ENCODE measurements around the gene KIF26B. TPM values are rescaled to one million over a fixed set of nuclear protein-coding genes. Genes with fewer than 3 reads are reported as not detected.

The KIF26B gene
- total and polyA plus RNA-seq, 2 experiments from 2014 or later, result 0.03 to 0.76 TPM

DNA sequence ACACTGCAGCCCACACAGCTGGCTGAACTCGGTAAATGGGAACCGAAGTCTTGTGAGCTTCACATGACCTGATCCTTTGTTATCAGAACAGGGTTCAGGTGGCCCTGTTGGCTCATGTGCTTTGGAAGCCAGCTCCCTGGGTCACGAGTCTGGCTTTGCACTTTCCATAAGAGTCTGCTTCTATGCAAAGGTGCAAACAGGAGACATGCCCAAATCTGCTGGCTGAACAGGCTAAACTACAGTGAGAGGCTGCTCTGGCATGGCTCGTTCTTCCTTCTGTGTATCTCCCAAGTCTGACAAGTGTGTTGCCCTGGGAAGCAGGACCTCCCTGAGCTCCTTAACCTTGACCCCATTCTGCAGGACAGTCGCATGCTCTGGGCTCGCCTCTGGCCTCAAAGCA lies 549.6 kb downstream of the KIF26B start:
- no peak for TF ChIP-seq CREB1 (CRISPR knock-in tag; IDR thresholded peaks at IDR 0.05; ENCODE audit: low read depth)
- no peak for TF ChIP-seq EZH2phosphoT487 (IDR thresholded peaks at IDR 0.05; ENCODE audit: unreplicated experiment)
- no peak for TF ChIP-seq STAT1 (IDR thresholded peaks at IDR 0.05; ENCODE audit: unreplicated experiment)
- no peak for TF ChIP-seq NANOG (IDR thresholded peaks at IDR 0.05; ENCODE audit: borderline replicate concordance)
- Histone ChIP-seq H3K4me2 (no peak overlapping the region), H3K4me3 (no peak overlapping the region), H3K4me1 (ENCODE audit: insufficient read depth) (no peaks in the 10 kb centered on the region), H2AFZ (no peak overlapping the region), H3K27me3 (ENCODE audit: insufficient read depth) (no peaks in the 10 kb centered on the region), H3K27ac (ENCODE audit: low read depth) (no peak overlapping the region), H3K9me2 (ENCODE audit: insufficient read depth) (0 out of 2 replicates have a peak, but pooled peaks cover 4% of the 10 kb centered on the region), H3K79me2 (replicated peaks; ENCODE audit: insufficient read depth) (no peaks in the 10 kb centered on the region), H3K36me3 (ENCODE audit: insufficient read depth) (no peaks in the 10 kb centered on the region), H4K20me1 (replicated peaks; ENCODE audit: insufficient read depth) (no peaks in the 10 kb centered on the region), H3F3A (replicated peaks; ENCODE audit: low read depth) (no peaks in the 10 kb centered on the region)
- peaks cover 3% of the 10 kb centered on the region; the same call in 1 of the 3 replicates for H3K9me3 Mint-ChIP-seq
- ATAC-seq (no peak), DNase-seq (ENCODE audit: low spot score) (no peak)
- no peaks in the 10 kb centered on the region for H3K36me3 Mint-ChIP-seq (ENCODE audit: low read depth)
- no peak overlapping the region for H3K27ac Mint-ChIP-seq
- no peaks in the 10 kb centered on the region for H3K27me3 Mint-ChIP-seq (ENCODE audit: insufficient read depth, low read depth, poor library complexity)
- H3K4me3 Mint-ChIP-seq, result no peak overlapping the region
- peaks cover 10% of the 10 kb centered on the region for H3K4me1 Mint-ChIP-seq

DNA sequence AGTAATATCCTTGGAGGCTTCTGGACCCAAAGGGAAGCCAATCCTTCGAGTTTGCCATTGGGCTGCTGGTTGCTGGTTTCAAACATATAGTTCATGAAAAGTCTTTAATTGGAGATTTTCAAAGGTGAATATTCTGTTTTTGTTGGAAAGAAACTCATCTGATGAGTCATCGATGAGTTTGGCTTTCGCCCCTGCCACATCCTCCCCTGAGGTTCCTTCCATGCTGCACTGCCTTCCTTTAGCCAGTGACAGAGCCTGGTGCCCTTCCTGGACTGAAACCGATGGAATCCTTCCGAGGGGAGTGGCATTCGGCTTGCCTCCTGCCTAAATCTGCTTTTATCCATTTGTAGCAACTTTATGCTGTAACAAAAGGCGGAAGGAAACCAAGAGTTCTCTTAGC lies 550.0 kb downstream of the KIF26B start:
- H3K27ac ChIP-seq (ENCODE audit: low read depth), result no peak overlapping the region
- Mint-ChIP-seq H3K4me1 (peaks cover 10% of the 10 kb centered on the region), H3K27me3 (ENCODE audit: insufficient read depth, low read depth, poor library complexity) (no peaks in the 10 kb centered on the region), H3K27ac (no peak overlapping the region), H3K36me3 (ENCODE audit: low read depth) (no peaks in the 10 kb centered on the region), H3K9me3 (peaks cover 3% of the 10 kb centered on the region; the same call in 1 of the 3 replicates), H3K4me3 (no peak overlapping the region)
- no peaks in the 10 kb centered on the region for H3K79me2 ChIP-seq (replicated peaks; ENCODE audit: insufficient read depth)
- no peak overlapping the region for H3K4me2 ChIP-seq
- no peaks in the 10 kb centered on the region for H3K4me1 ChIP-seq (ENCODE audit: insufficient read depth)
- H4K20me1 ChIP-seq (replicated peaks; ENCODE audit: insufficient read depth), result no peaks in the 10 kb centered on the region
- TF ChIP-seq POLR2AphosphoS5 (IDR thresholded peaks at IDR 0.05; ENCODE audit: low read depth), result no peak
- TF ChIP-seq NANOG (IDR thresholded peaks at IDR 0.05; ENCODE audit: borderline replicate concordance), result no peak
- no peaks in the 10 kb centered on the region for H3F3A ChIP-seq (replicated peaks; ENCODE audit: low read depth)
- DNase-seq (ENCODE audit: low spot score), result no peak
- no peak overlapping the region for H2AFZ ChIP-seq
- H3K27me3 ChIP-seq (ENCODE audit: insufficient read depth), result no peaks in the 10 kb centered on the region
- no peak overlapping the region for H3K4me3 ChIP-seq
- 0 out of 2 replicates have a peak, but pooled peaks cover 4% of the 10 kb centered on the region for H3K9me2 ChIP-seq (ENCODE audit: insufficient read depth)
- no peak for ATAC-seq
- no peaks in the 10 kb centered on the region for H3K36me3 ChIP-seq (ENCODE audit: insufficient read depth)

GRCh38 chr1:245707941-245708340 lies 553.2 kb downstream of the KIF26B start:
- Histone ChIP-seq H2AFZ (no peak overlapping the region), H3K9me2 (ENCODE audit: insufficient read depth) (0 out of 2 replicates have a peak, but pooled peaks cover 4% of the 10 kb centered on the region), H3K79me2 (replicated peaks; ENCODE audit: insufficient read depth) (no peaks in the 10 kb centered on the region), H3K4me2 (no peak overlapping the region), H3F3A (replicated peaks; ENCODE audit: low read depth) (no peaks in the 10 kb centered on the region), H3K36me3 (ENCODE audit: insufficient read depth) (no peaks in the 10 kb centered on the region), H3K4me1 (ENCODE audit: insufficient read depth) (no peaks in the 10 kb centered on the region), H3K4me3 (no peak overlapping the region), H4K20me1 (replicated peaks; ENCODE audit: insufficient read depth) (no peaks in the 10 kb centered on the region), H3K27me3 (ENCODE audit: insufficient read depth) (no peaks in the 10 kb centered on the region), H3K27ac (ENCODE audit: low read depth) (no peak overlapping the region)
- H3K27me3 Mint-ChIP-seq (ENCODE audit: insufficient read depth, low read depth, poor library complexity), result no peaks in the 10 kb centered on the region
- DNase-seq (ENCODE audit: low spot score) (no peak), ATAC-seq (no peak)
- H3K27ac Mint-ChIP-seq, result no peak overlapping the region
- H3K4me1 Mint-ChIP-seq, result peaks cover 21% of the 10 kb centered on the region
- H3K36me3 Mint-ChIP-seq (ENCODE audit: low read depth), result no peaks in the 10 kb centered on the region
- H3K9me3 Mint-ChIP-seq, result peaks cover 3% of the 10 kb centered on the region; the same call in 1 of the 3 replicates
- H3K4me3 Mint-ChIP-seq, result no peak overlapping the region
- no peak for TF ChIP-seq ZNF331 (CRISPR knock-in tag; IDR thresholded peaks at IDR 0.05; ENCODE audit: low read depth)
- TF ChIP-seq STAT1 (IDR thresholded peaks at IDR 0.05; ENCODE audit: unreplicated experiment), result no peak
- no peak for TF ChIP-seq EZH2 (IDR thresholded peaks at IDR 0.05; ENCODE audit: low read depth, unreplicated experiment)
- no peak for TF ChIP-seq EZH2phosphoT487 (IDR thresholded peaks at IDR 0.05; ENCODE audit: unreplicated experiment)
- TF ChIP-seq, protein P1, sequence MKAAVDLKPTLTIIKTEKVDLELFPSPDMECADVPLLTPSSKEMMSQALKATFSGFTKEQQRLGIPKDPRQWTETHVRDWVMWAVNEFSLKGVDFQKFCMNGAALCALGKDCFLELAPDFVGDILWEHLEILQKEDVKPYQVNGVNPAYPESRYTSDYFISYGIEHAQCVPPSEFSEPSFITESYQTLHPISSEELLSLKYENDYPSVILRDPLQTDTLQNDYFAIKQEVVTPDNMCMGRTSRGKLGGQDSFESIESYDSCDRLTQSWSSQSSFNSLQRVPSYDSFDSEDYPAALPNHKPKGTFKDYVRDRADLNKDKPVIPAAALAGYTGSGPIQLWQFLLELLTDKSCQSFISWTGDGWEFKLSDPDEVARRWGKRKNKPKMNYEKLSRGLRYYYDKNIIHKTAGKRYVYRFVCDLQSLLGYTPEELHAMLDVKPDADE (IDR thresholded peaks at IDR 0.05), result no peak
- no peak for TF ChIP-seq CTCF (conservative IDR thresholded peaks at IDR 0.05; ENCODE audit: low read depth in 2 of 2)
- TF ChIP-seq POLR2AphosphoS5 (IDR thresholded peaks at IDR 0.05; ENCODE audit: low read depth), result no peak
- no peak for TF ChIP-seq CREB1 (CRISPR knock-in tag; IDR thresholded peaks at IDR 0.05; ENCODE audit: low read depth)
- no peak for TF ChIP-seq ZNF114 (CRISPR knock-in tag; IDR thresholded peaks at IDR 0.05)
- no peak for TF ChIP-seq NANOG (IDR thresholded peaks at IDR 0.05; ENCODE audit: borderline replicate concordance)
- no peak for TF ChIP-seq REST (IDR thresholded peaks at IDR 0.05; ENCODE audit: unreplicated experiment)
